ENCODE data around the gene ARHGEF38.

ARHGEF38 gene

GRCh38 chr4:105572296-105572695, 19.9 kb downstream of the ARHGEF38 start:
- H3K27me3 ChIP-seq (ENCODE audit: insufficient read depth, low read length): no peaks in the 10 kb centered on the region
- no peaks in the 10 kb centered on the region for H3K9me2 ChIP-seq (ENCODE audit: low read depth, low read length)
- TF ChIP-seq EZH2 (IDR thresholded peaks at IDR 0.05; ENCODE audit: borderline replicate concordance, low read length) (no peak), CTCF (IDR thresholded peaks at IDR 0.05; ENCODE audit: low read length) (no peak)
- no peaks in the 10 kb centered on the region for H3K4me1 ChIP-seq (ENCODE audit: insufficient read depth, low read length, severe bottlenecking)
- H3K79me2 ChIP-seq (ENCODE audit: insufficient read depth, low read length): no peaks in the 10 kb centered on the region
- H3F3A ChIP-seq (ENCODE audit: insufficient read depth, low read length): no peaks in the 10 kb centered on the region
- H4K20me1 ChIP-seq (ENCODE audit: insufficient read depth, low read length): no peaks in the 10 kb centered on the region
- H3K4me2 ChIP-seq (ENCODE audit: low read length): no peak overlapping the region
- H3K4me3 ChIP-seq (ENCODE audit: low read depth, low read length, poor library complexity, severe bottlenecking): no peak overlapping the region
- no peaks in the 10 kb centered on the region for H3K36me3 ChIP-seq (ENCODE audit: insufficient read depth, low read length)
- no peaks in the 10 kb centered on the region for H3K9me3 ChIP-seq (ENCODE audit: low read length)
- H3K9ac ChIP-seq (ENCODE audit: low read length): no peak overlapping the region
- no peak overlapping the region for H2AFZ ChIP-seq (ENCODE audit: low read length)
- H3K27ac ChIP-seq (ENCODE audit: low read depth, low read length, poor library complexity, severe bottlenecking): no peak overlapping the region

- Histone ChIP-seq H3K27me3 (ENCODE audit: insufficient read depth, low read length) (no peaks in the 10 kb centered on the region), H3K4me2 (ENCODE audit: low read length) (peak overlapping the region; percentile 31; the same call in 1 of the 2 replicates), H3K9me3 (ENCODE audit: low read length) (no peaks in the 10 kb centered on the region), H3K4me3 (ENCODE audit: low read depth, low read length, poor library complexity, severe bottlenecking) (no peak overlapping the region), H3K4me1 (ENCODE audit: insufficient read depth, low read length, severe bottlenecking) (peaks cover 44% of the 10 kb centered on the region), H3K9ac (ENCODE audit: low read length) (no peak overlapping the region), H2AFZ (ENCODE audit: low read length) (no peak overlapping the region), H3K9me2 (ENCODE audit: low read depth, low read length) (no peaks in the 10 kb centered on the region), H3F3A (ENCODE audit: insufficient read depth, low read length) (no peaks in the 10 kb centered on the region), H3K79me2 (ENCODE audit: insufficient read depth, low read length) (no peaks in the 10 kb centered on the region), H3K36me3 (ENCODE audit: insufficient read depth, low read length) (no peaks in the 10 kb centered on the region), H4K20me1 (ENCODE audit: insufficient read depth, low read length) (no peaks in the 10 kb centered on the region), H3K27ac (ENCODE audit: low read depth, low read length, poor library complexity, severe bottlenecking) (peak overlapping the region; percentile 5)
- no peak for TF ChIP-seq EZH2 (IDR thresholded peaks at IDR 0.05; ENCODE audit: borderline replicate concordance, low read length)
Measured at GRCh38 chr4:105586638-105587328, 34.4 kb downstream of the ARHGEF38 start.

- H3K4me1 ChIP-seq (ENCODE audit: insufficient read depth, low read length, severe bottlenecking): peaks cover 44% of the 10 kb centered on the region
- H3K4me2 ChIP-seq (ENCODE audit: low read length): no peak overlapping the region; the same call in 1 of the 2 replicates
- H3K36me3 ChIP-seq (ENCODE audit: insufficient read depth, low read length): no peaks in the 10 kb centered on the region
Measured at GRCh38 chr4:105587841-105588240, 35.4 kb downstream of the ARHGEF38 start.

More at GRCh38 chr4:105587841-105588240, 35.4 kb downstream of the ARHGEF38 start:
- H3K9ac ChIP-seq (ENCODE audit: low read length): no peak overlapping the region
- H4K20me1 ChIP-seq (ENCODE audit: insufficient read depth, low read length): no peaks in the 10 kb centered on the region
- no peak overlapping the region for H3K27ac ChIP-seq (ENCODE audit: low read depth, low read length, poor library complexity, severe bottlenecking)
- no peak overlapping the region for H3K4me3 ChIP-seq (ENCODE audit: low read depth, low read length, poor library complexity, severe bottlenecking)
- H3K9me2 ChIP-seq (ENCODE audit: low read depth, low read length): no peaks in the 10 kb centered on the region
- no peaks in the 10 kb centered on the region for H3K79me2 ChIP-seq (ENCODE audit: insufficient read depth, low read length)
- no peaks in the 10 kb centered on the region for H3K9me3 ChIP-seq (ENCODE audit: low read length)
- H2AFZ ChIP-seq (ENCODE audit: low read length): no peak overlapping the region
- TF ChIP-seq CTCF (IDR thresholded peaks at IDR 0.05; ENCODE audit: low read length): no peak
- no peak for TF ChIP-seq EZH2 (IDR thresholded peaks at IDR 0.05; ENCODE audit: borderline replicate concordance, low read length)
- H3F3A ChIP-seq (ENCODE audit: insufficient read depth, low read length): no peaks in the 10 kb centered on the region
- H3K27me3 ChIP-seq (ENCODE audit: insufficient read depth, low read length): no peaks in the 10 kb centered on the region

Measured in OCI-LY1 (cell line).